Kidney capillary endothelial cell (primary cell): ENCODE measurements around the gene CLASP1.
"Not testable (repeated sequence)": the region's sequence is repeated elsewhere in the genome, so short reads cannot be mapped to it uniquely, and the experiment has no call there.

Experiments used
- DNase-seq: peaks from one replicate; pipeline ENCODE4 v3.0.0-alpha.2; 2018; ENCODE audit warnings: low spot score

The CLASP1 gene

DNA sequence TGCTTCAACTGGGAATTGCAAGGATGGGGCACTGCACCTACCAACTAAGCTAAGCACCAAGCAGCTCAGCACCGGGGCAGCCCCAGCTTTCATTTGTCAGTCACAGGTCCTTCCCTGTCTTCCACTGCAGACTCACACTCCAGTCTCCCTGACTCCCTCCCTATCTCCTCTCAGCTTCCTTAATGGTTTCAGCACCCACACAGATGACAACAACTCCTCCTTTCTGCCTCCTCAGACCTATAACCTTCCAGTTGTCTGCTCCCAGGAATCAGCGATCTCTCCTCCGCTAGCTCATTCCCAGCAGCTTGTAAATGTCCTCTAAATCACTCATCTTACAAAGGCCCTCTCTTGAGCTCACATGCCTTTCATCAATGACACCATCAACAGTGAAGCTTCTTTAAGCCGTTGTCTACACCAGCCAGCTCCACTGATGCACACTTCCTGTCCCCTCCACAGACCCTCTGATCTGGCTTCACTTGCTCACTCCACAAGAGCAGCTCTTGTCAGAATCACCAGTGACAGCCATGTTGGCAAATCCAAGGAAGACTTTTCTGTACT, 32.1 kb downstream of the CLASP1 start:
- no peak for DNase-seq

DNA sequence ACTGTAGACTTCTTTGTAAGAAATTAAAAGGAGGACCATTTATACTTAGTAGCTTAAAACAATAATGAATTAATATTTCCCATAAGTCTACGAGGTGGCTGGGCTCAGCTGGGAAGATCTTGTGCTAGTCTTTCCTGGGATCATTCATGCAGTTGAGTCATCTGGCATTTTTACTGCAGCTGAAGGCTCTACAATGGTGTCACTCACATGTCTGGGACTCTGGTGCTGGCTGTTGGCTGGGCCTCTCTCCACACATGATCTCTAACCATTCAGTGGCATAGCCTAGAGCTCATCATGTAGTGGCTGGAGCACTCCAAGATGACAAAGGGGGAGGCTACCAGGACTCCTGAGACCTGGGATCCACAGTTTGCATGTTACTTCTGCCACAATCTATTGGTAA, 35.5 kb downstream of the CLASP1 start:
- DNase-seq = peak; percentile 66

DNA sequence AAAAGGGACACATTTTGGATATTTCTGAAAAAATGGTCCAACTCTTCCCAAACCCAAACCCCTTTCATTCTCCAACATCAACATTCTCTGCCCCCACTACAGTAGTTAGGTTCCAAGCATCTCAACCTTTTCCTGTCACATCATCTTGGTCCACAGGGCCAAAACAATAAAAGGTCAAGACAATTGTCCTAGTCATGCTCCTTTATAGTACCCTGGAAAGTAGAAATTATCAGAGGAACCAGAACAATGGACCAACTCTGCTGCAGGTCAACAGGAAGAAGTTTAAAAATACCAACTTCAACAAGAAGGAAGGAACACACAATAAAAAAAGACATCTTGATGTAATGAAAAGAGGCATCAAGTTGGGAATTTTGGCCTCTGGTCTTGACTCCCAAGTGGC, 36.1 kb downstream of the CLASP1 start:
- DNase-seq = peak; percentile 64

DNA sequence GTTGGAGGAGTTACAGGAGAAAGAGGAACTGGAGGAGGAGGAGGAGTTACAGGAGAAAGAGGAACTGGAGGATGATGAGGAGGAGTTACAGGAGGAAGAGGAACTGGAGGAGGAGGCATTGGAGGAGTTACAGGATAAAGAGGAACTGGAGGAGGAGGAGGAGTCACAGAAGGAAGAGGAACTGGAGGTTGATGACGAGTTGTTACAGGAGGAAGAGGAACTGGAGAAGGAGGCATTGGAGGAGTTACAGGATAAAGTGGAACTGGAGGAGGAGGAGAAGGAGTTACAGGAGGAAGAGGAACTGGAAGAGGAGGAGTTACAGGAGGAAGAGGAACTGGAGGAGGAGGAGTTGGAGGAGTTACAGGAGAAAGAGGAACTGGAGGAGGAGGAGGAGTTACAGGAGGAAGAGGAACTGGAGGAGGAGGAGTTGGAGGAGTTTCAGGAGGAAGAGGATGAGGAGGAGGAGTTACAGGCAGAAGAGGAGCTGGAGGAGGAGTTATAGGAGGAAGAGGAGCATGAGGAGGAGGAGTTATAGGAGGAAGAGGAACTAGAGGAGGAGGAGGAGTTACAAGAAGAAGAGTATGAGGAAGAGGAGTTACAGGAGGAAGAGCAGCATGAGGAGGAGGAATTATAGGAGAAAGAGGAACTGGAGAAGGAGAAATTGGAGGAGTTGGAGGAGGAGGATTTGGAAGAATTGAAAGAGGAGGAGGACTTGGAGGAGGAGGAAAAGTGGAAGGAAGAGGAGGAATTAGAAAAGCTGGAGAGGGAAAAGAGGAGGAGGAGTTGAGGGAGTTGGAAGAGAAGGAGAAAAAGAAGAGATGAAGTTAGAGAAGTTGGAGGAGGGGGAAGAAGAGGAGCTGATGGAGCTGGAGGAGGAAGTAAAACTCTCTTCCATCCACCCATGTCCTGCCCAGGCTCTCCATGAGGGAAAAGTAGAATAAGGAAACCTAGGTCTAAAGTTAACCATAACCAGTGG, 37.2 kb downstream of the CLASP1 start:
- no peak for DNase-seq

DNA sequence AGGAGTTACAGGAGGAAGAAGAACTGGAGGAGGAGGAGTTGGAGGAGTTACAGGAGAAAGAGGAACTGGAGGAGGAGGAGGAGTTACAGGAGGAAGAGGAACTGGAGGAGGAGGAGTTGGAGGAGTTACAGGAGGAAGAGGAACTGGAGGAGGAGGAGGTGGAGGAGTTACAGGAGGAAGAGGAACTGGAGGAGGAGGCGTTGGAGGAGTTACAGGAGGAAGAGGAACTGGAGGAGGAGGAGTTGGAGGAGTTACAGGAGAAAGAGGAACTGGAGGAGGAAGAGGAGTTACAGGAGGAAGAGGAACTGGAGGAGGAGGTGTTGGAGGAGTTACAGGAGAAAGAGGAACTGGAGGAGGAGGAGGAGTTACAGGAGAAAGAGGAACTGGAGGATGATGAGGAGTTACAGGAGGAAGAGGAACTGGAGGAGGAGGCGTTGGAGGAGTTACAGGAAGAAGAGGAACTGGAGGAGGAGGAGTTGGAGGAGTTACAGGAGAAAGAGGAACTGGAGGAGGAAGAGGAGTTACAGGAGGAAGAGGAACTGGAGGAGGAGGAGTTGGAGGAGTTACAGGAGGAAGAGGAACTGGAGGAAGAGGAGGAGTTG, 38.1 kb downstream of the CLASP1 start:
- not testable (repeated sequence) for DNase-seq

DNA sequence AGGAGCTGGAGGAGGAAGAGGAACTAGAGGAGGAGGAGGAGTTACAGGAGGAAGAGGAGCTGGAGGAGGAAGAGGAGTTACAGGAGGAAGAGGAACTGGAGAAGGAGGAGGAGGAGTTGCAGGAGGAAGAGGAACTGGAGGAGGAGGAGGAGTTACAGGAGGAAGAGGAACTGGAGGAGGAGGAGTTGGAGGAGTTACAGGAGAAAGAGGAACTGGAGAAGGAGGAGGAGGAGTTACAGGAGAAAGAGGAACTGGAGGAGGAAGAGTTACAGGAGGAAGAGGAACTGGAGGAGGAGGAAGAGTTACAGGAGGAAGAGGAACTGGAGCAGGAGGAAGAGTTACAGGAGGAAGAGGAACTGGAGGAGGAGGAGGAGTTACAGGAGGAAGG, 38.8 kb downstream of the CLASP1 start:
- DNase-seq = not testable (repeated sequence)

DNA sequence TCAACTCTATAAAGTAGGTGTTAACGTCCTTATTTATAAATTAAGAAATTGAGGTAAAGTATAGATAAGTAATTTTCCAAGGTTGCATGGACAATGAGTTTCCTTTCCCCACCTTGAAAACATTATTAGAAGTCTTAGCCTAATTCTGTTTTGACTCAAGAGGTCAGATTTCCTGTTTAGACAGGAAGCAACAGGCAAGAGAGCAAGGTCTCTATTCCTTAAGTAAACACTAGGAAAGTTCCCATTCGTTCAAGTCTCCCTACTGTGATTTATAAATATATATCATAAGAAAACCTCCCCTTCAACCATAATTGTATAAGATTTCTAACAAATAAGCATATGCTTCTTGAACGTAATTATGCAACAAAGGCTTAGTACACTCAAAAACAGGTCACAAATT, 40.3 kb downstream of the CLASP1 start:
- peak; percentile 24 for DNase-seq

DNA sequence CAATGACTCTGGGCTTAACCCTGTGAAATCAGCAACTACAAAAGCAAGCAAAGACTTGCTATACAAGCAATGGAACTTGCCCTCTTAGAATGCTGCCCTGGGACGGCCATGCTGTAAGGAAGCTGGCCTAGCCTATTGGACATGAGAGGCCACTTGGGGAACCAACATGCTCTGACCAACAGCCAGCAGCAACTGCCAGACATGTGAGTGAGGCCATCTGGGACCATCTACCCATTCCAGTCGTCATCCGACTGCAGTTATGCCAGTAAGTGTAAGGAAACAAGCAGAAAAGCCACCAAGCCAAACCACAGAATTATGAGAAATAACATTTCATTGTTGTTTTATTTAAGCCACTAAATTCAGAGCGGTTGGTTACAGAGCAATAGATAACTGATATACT, 40.9 kb downstream of the CLASP1 start:
- DNase-seq = no peak

DNA sequence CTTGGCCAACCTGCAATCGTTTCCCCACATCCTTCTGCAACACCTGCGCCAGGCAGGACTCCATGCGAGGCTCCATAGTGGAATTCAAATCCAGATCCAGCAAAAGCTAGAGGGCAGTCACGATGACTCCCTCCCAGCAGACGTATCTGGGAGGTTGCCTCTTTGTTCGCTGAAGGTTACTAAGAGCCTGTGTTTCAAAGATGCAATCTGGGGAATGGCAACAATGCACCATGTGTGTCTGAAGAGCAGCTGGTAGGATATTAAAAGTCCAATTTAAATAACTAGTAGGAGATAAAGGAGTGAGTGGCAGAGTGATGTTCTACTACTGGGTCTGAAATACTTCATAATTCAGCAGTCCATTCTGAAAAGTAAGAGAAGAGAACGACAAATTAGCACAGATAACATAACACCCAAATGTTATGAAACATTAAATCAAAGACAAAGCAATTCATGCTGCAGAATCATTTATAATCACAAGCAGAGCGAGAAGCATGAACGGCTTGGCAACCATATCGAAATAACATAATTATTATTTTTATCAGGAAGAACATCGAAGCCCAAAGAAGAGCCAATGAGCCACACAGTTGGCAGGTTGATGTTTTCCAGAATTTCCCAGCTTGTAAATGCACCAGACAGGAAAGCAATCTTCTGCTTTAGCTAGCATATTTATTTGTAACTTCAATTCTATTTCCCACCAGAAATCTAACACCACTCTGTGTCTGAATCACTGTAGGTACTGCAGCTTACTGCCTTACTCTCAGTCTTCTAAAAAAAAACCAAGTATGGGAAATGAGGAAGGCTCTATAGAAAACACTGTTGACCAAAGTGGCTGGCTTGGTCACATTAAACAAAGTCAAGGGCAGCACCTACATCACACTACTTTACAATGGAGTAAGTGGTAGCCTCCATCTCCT, 43.2 kb downstream of the CLASP1 start:
- no peak for DNase-seq

DNA sequence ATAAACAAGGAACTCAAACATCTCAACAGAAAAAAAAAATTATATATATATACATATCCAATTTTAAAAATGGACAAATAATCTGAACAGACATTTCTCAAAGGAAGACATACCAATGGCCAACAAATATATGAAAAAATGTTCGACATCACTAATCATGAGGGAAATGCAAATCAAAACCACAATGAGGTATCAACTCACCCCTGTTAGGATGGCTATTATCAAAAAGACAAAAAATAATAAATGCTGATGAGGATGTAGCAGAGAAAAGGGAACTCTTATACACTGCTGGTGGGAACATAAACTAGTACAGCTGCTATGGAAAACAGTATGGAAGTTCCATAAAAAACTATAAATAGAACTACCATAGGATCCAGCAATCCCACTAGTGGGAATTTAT, 46.1 kb downstream of the CLASP1 start:
- no peak for DNase-seq

DNA sequence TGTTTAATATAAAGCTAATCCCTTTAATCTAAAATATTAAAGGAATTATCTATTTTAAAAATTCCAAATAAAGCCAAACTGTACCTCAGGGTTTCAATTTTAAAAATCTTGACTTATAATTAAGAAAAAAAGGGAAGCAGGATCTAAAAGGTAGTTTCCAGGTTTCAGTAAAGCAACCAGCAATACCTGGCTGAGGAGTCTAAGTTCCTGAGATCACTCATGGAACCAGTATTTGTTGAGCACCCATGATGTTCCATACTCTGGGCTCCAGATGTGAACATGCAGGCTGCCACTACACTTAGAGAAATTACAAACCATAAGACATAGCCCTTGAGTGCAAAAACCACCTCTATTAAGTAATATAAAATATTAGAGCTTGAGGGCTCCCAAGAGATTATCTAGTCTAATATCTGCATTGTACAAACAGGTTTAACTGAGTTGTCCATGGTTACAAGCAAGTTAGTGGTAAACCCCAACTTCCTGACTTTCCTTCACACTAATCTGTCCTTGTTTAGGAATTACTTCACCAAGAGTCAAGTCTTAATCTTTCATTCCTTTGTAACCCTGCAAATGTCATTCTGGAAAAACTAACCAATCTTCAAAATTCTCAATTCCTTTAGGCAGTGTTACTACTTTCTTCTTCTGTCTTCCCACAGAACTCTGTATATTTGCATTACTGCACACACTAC, 49.2 kb downstream of the CLASP1 start:
- DNase-seq = no peak

DNA sequence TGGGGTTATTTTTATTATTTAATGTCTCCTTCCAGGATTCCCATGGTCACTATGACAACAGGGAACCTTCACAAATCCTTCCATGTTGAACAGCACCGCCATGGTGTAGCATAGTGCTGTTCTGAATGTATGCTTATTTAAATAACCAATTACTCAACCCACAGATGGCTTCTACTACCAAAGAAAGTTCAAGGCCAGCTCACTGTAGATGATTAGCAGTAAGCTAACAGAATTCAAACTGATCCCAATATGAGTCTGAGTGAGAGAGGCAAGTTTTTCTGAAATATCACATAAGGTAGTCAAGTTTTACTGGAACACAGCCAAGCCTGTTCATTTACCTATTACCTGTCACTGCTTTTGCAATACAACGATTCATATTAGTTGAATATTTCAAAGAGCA, 51.2 kb downstream of the CLASP1 start:
- no peak for DNase-seq

DNA sequence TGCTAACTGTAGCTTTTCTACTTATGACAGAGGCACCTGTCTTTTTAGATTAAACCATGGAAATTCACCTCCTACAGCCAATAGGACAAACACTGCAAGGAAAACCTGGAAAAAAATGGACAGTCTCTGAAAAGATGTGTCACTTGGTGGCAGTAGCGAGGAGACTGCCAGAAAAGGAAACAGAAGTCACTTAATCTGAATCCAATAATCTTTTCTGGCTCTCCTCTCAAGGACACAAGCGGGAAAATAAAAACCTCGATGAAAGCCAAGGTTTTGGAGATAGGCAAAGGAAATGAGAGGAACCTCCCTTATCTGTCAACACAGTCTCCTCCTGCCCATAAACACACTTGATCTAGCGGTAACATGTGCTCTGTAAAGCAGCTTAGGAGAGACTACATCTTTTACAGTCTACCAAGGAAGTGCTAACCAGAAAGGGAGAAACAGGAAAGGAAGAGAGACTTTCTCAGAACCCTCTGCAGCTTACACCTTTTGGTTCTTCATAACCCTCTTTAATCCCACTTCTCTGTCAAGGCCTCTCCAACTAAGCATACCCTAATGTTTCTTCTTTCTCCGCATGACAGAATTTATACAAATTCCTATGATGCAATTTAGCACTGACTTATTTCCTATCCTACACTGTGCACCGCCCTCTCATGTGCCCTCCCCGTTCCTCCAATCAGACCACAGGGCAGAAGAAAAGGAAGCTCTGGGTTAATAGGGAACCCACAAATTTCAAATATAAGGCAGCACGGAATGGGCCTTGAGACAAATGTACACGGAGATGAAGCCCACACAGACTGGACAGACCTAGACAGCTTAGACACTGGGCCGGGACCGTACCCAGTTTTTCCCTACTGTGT, 52.8 kb downstream of the CLASP1 start:
- peak; percentile 65 for DNase-seq

DNA sequence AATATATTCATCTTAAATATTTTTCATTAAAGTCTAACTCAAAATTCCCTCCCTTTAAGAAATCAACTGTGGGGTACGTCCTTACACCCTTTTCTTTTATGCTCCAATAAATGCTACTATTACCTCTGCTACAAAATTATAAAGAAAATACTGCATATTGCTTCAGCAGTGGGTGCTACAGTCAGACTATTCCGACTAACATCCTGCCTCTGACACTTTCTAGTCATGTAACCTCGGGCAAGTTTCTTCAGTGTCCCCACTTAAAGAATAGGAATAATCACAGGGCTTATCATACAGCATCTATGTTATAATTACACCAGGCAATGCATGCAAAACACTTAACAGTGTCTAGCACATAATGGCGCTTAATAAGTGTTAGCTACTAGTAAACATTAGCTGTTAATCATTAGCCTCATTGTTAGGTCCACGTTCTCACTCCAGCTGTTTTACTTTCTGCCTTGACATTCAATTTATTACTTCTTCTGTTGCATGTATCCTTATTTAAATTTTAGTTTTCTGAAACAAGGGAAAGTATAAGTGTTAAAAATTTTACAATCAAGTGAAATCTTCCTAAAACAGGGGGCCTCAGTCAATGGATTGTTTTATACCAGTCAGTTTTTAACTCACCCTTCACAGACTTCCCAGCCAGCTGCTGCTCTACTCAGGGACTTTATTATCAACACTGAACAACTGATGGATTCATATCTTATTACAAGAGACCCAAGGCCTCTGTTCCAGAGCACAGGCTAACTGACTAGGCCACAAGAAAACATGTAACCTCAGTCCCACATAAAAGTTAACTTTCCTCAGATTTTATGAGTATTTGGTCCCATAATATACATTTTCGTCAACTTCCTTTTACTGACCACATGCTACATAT, 54.0 kb downstream of the CLASP1 start:
- DNase-seq = no peak

DNA sequence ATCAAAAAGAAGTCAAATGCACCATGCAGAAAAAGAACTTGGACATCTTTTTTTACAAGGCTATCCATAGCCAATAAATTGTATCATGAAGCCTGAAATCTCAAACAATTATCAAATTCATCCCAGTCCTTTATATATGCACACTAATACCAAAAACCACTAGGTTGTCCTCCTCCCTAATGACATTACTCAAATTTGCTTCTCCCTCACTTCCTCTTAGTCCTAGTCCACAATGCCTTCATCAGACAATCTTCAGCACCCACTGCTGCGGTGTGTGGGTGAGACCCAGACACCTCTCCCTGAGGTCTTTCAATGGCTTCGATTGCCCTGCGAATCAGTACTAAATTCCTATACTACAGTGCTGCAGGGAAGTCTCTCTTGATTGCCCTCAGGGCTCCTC, 58.1 kb downstream of the CLASP1 start:
- DNase-seq = no peak

DNA sequence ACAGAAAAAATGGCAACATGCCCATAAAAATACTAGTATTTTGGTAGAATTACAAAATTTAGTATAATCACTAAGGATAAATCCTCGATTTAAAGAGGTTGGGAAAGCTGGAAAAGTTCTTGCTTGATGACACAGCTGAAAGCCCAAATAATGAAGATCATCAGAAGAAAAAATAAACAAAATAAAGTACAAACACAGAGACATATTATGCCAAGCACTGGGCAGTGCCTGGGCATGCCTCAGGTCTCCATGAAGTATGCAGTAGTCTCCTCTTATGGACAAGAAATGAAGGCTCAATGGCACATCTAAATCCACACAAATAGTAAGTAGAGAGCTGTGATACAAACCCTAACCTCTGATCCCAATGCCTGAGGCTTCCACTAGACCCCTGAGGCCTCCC, 60.9 kb downstream of the CLASP1 start:
- no peak for DNase-seq

DNA sequence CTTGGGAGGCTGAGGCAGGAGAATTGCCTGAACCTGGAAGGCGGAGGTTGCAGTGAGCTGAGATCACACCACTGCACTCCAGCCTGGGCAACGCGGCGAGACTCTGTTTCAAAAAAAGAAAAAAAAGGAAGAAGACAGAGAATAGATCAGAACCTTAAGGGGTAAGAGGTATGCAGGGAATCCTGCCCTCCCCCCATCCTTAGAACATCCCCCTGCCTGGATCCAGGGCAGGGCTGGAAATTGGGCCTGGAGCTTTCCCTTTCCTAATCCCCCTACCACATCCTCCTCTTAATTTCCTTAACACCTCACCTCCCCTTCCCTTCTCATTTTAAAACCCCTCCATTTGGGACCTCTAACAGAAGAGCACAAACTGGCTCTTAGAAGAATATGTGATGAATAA, 62.1 kb downstream of the CLASP1 start:
- no peak for DNase-seq

DNA sequence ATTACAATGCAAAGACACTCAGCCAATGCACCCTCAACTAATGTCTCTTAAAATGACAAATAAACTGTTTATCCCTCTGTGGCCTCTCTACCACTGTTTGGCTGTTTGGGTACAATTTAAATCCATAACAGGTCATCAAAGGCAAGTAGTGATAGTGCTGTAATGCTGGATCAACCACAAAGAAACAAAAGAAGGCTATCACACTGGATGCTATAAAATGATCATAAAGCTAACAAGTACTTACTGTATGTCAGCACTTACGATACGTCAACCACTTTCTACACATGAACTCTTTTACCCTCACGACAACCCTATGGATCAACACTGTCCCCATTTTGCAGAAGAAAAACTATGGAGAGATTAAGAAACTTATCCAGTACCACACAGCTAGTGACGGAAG, 64.5 kb downstream of the CLASP1 start:
- DNase-seq = no peak

DNA sequence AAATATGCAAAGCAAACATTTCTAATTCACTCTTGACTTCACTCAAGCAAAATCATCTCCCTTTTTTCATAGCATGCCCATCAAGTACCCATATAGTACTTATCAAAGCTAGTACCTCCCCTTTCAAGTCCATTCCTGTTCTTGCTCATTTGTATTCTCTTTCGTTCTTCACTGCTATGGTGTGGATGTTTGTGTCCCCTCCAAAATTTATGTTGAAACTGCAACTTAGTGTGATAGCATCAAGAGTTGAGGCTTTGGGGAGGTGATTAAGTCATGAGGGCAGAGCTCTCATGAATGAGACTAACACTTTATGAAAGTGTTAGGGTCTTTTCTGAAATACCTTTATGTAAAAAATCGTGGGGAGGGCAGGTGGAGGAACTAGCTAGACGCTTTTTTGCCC, 65.7 kb downstream of the CLASP1 start:
- no peak for DNase-seq

DNA sequence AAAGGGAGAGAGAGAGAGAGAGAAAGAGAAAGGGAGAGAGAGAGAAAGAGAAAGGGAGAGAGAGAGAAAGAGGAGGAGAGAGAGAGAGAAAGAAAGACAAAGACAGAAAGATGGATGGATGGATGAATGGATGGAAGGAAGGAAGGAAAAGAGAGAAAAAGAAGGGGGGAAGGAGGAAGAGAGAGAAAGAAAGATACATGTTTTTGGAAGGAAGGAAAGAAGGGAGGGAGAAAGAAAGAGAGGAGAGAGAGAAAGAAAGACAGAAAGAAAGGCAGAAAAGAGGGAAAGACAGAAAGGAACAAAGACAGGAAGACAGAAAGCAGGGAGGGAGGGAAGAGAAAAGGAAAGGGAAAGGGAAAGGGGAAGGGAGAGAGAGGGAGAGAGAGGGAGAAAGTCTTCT, 67.0 kb downstream of the CLASP1 start:
- DNase-seq = no peak
